SIG-M5 treated with dmso at 0.1 percent for 504 hours (cell line): ENCODE results near the gene ZNF32.

Experiments used
- DNase-seq: peaks from one replicate; lab custom pipeline; 2025; ENCODE audit not compliant: unreplicated experiment; lab: John Stamatoyannopoulos, UW

Gene ZNF32

GRCh38 chr10:43681220-43681619 lies 32.5 kb upstream of the ZNF32 start:
- DNase-seq, result no peak

GRCh38 chr10:43680035-43680434 lies 31.4 kb upstream of the ZNF32 start:
- DNase-seq, result no peak

GRCh38 chr10:43679509-43679908 lies 30.8 kb upstream of the ZNF32 start:
- DNase-seq, result no peak

- DNase-seq, result no peak
Measured at GRCh38 chr10:43678654-43679053, 30.0 kb upstream of the ZNF32 start.

- DNase-seq, result no peak
Measured at GRCh38 chr10:43676901-43677300, 28.2 kb upstream of the ZNF32 start.

- no peak for DNase-seq
Measured at GRCh38 chr10:43676331-43676730, 27.6 kb upstream of the ZNF32 start.

- no peak for DNase-seq
Measured at GRCh38 chr10:43674553-43675210, 26.0 kb upstream of the ZNF32 start.

- DNase-seq, result no peak
Measured at GRCh38 chr10:43673471-43673870, 24.8 kb upstream of the ZNF32 start.

- DNase-seq, result peak; percentile 35
Measured at GRCh38 chr10:43671659-43672531, 23.2 kb upstream of the ZNF32 start.

- no peak for DNase-seq
Measured at GRCh38 chr10:43669386-43669785, 20.7 kb upstream of the ZNF32 start.

- no peak for DNase-seq
Measured at GRCh38 chr10:43667761-43668386, 19.2 kb upstream of the ZNF32 start.

GRCh38 chr10:43667317-43667731 lies 18.6 kb upstream of the ZNF32 start:
- no peak for DNase-seq

GRCh38 chr10:43666552-43666951 lies 17.9 kb upstream of the ZNF32 start:
- no peak for DNase-seq

GRCh38 chr10:43665054-43665453 lies 16.4 kb upstream of the ZNF32 start:
- no peak for DNase-seq

GRCh38 chr10:43658227-43658626 lies 9.5 kb upstream of the ZNF32 start:
- no peak for DNase-seq

- no peak for DNase-seq
Measured at GRCh38 chr10:43655311-43655710, 6.6 kb upstream of the ZNF32 start.

GRCh38 chr10:43653746-43654145 lies 5.1 kb upstream of the ZNF32 start:
- DNase-seq, result no peak

- DNase-seq, result no peak
Measured at GRCh38 chr10:43649185-43649523, 473 bp upstream of the ZNF32 start.

GRCh38 chr10:43648095-43648397 lies 635 bp downstream of the ZNF32 start:
- no peak for DNase-seq

GRCh38 chr10:43647576-43647975 lies 1.1 kb downstream of the ZNF32 start:
- DNase-seq, result no peak

GRCh38 chr10:43645866-43646265 lies 2.8 kb downstream of the ZNF32 start:
- DNase-seq, result no peak

GRCh38 chr10:43644252-43644651 lies 4.4 kb downstream of the ZNF32 start:
- no peak for DNase-seq
